Measurements from ENCODE around the gene BCR.

Gene BCR

DNA sequence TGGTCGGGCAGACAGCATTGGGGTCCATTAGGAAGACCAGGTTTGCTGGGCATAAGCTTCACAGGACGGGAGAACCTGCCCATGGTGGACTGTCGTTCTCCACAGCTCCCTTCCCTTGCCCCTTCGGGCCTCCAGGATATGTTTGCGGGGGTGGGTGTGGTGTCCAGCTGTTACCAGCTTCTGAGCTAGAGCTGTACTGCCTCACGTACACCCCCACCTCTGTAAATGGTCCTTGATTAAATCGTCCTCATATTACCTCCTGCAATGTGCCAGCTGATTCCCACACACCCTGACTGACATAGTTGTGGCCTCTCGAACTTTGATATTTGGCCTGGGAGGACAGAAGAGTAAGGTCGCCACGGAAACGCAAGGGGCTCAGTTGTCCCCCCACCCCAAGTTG lies 16.2 kb upstream of the BCR start:
- H3K4me3 ChIP-seq (ENCODE audit: low read length) = no peak overlapping the region
- DNase-seq (ENCODE audit: low read depth) = no peak
- TF ChIP-seq, protein P1, sequence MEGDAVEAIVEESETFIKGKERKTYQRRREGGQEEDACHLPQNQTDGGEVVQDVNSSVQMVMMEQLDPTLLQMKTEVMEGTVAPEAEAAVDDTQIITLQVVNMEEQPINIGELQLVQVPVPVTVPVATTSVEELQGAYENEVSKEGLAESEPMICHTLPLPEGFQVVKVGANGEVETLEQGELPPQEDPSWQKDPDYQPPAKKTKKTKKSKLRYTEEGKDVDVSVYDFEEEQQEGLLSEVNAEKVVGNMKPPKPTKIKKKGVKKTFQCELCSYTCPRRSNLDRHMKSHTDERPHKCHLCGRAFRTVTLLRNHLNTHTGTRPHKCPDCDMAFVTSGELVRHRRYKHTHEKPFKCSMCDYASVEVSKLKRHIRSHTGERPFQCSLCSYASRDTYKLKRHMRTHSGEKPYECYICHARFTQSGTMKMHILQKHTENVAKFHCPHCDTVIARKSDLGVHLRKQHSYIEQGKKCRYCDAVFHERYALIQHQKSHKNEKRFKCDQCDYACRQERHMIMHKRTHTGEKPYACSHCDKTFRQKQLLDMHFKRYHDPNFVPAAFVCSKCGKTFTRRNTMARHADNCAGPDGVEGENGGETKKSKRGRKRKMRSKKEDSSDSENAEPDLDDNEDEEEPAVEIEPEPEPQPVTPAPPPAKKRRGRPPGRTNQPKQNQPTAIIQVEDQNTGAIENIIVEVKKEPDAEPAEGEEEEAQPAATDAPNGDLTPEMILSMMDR (conservative IDR thresholded peaks at IDR 0.05; ENCODE audit: low read depth, low read length) = no peak

DNA sequence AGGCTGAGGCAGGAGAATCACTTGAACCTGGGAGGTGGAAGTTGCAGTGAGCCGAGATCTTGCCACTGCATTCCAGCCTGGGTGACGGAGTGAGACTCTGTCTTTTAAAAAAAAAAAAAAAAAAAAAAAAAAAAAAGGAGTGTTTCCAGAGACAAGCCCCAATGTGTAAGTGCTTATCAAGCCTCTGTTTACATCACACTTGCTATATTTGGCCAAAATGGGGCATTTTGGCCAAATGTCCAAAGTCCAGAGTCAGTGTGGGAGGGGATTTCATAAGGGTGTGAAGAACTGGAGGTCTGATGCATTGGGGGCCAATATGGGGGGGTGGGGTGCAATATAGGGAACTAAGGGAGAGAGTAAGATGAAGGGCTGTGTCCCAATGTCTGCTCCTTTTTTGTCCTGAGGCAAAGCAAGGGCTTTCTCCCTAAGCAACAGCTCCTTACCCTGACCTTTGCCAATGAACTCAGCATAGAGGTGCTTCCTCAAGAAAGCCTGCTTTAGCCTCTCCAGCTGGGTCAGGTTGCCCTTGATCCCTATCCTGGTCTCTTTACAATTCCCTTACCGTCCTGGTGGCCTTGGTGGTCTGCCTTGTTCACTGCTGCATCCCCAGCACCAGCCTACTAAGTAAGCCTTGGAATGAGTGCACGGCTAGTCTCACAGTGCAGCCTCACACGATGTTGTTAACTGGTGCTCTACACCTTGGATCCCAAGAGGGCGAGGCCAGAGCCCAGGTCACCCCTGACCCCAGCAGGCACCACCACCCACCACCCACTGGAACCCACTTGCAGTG lies 14.1 kb upstream of the BCR start:
- TF ChIP-seq, protein P1 (conservative IDR thresholded peaks at IDR 0.05; ENCODE audit: low read depth, low read length) = no peak
- no peak for DNase-seq (ENCODE audit: low read depth)
- no peak overlapping the region for H3K4me3 ChIP-seq (ENCODE audit: low read length)

DNA sequence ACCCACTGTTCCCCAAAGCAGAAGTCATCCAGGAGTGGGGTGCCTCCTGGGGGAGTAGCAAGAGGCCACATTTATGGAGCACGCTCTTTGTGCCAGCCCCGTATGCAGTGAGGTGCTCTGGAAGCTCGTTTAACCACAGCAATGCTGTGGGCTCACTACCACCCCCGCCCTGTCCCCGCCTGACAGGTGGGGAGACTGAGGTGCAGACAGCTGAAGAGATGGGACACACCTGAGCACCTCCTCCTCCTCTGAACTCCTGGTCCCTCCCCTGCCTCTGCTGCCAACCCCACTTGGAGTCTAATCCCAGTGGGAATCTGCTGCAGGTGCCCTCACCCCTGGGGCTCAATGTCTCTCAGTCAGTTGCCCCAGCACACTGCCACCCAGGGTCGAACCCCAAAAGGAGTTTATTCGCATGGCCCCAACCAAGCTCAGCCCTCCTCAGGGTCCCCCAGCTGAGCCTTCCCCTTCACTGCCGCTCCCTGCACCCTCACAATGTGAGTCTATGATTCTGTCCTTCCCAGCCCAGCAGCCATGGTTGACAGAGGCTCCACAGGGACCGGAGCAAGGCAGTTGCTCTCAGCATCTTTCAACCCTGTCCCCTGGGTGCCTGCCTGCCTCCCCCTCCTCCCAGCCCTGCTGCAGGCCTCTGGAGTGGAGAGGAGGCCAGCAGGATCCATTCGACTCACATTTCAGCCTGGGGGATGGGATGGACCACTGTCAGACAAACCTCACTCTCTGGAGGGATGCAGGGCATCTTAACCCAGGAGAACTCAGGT lies 13.3 kb upstream of the BCR start:
- TF ChIP-seq, protein P1 (conservative IDR thresholded peaks at IDR 0.05; ENCODE audit: low read depth, low read length) = no peak
- no peak for DNase-seq (ENCODE audit: low read depth)
- no peak overlapping the region for H3K4me3 ChIP-seq (ENCODE audit: low read length)

DNA sequence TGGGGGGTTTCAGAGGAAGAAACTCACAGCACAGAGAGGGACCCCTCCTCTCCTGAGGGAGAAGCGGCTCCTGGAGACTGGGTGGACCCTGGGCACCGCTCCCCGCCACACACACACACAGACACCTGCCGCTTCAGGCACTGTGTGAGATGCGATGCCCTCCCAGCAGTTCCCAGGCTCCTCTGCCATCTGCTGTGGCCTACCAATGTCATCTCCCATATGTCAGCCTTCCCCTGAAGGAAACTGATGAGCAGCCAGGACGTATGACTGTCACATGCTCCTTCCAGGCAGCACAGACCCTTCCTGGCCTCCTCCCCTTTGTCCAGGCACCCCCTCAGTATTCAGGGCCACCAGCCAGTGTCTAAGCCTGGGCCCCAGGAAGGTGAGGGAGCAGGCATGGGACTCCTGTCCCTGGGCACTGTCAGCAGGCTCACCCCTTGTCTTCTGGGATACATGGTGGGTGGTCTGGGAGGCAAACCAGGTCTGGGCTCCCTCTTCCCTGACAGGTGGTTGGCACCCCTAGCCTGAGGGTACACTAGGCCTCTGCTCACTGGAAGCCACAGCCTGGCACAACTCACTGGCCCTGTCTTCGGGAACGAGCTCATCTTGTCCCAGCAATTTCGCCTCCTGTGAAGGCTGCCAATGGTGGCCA lies 11.8 kb upstream of the BCR start:
- no peak overlapping the region for H3K4me3 ChIP-seq (ENCODE audit: low read length)
- TF ChIP-seq, protein P1 (conservative IDR thresholded peaks at IDR 0.05; ENCODE audit: low read depth, low read length) = no peak
- DNase-seq (ENCODE audit: low read depth) = no peak

DNA sequence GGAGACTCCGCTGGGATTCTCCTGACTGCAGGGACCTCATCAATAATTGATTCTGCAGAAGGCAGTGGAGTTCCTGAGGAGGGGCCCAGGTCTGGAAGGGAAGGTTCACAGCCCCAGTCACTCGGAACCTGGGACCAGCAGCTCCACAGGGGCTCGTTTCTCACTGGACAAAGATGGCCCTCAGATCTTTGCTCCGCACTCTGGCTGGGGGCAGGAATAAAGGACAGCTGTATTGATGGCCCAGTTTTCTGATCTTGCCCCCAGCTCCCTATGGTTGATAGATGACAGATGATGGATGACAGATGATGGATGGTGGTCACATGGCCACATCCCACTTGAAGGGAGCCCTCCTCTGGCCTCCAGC lies 11.3 kb upstream of the BCR start:
- DNase-seq (ENCODE audit: low read depth) = no peak
- TF ChIP-seq, protein P1 (conservative IDR thresholded peaks at IDR 0.05; ENCODE audit: low read depth, low read length) = no peak
- no peak overlapping the region for H3K4me3 ChIP-seq (ENCODE audit: low read length)

DNA sequence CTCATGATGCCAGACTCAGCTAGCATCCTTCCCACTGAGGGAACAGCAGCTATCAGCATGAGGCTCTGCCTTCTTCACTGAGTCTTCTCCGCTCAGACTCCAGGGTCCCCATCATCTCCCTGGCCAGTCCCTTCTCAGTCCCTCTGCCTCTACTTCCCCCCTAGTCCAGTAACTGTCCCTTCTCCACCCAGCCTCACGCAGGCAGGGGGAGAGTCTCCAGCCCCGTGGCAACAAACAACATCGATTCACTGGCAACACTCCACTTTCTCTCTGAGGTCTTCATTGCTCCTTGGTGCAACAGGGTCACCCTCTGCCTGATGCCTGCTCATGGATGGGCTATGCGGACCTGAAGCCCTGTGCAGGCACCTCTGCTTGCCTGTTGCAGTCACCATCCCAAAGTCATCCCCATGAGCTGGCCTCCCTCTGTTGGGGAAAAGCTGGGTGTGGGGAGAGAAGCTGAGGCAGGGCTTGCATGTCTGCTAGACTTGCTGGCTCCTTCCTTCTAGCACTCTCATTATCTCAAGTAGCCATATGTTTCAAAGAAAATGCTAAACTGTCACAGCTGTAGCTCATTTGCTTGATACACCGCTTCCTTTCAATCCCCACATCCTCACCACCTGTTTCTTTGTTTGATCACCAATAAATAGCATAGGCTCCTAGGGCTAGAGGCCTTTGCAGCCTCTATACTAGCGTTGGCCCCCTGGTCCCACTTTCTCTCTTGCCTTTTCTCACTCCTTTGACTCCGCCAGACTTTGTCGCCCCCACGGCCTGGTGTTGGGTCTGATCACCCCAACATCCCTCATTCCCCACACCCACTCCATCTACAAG lies 4.3 kb upstream of the BCR start:
- no peak for DNase-seq (ENCODE audit: low read depth)
- H3K4me3 ChIP-seq (ENCODE audit: low read length) = no peak overlapping the region
- TF ChIP-seq, protein P1 (conservative IDR thresholded peaks at IDR 0.05; ENCODE audit: low read depth, low read length) = no peak
